A549 treated with GW870086 at 1 μM for 4 hours (cell line): Measurements from ENCODE around the gene FGF10. TPM values are rescaled to one million over a fixed set of nuclear protein-coding genes. Genes with fewer than 3 reads are reported as not detected.

Source experiments
- total RNA-seq: library from RNA; stranded (reverse); fragments of 200-300 nt; extraction: Qiagen RNA extraction; gene quantifications from 5 replicates; pipeline ENCODE4 v1.2.3, GENCODE V29; 2022; ENCODE audit warnings: low read depth

Gene FGF10
- not detected in 5 replicates for total RNA-seq

DNA sequence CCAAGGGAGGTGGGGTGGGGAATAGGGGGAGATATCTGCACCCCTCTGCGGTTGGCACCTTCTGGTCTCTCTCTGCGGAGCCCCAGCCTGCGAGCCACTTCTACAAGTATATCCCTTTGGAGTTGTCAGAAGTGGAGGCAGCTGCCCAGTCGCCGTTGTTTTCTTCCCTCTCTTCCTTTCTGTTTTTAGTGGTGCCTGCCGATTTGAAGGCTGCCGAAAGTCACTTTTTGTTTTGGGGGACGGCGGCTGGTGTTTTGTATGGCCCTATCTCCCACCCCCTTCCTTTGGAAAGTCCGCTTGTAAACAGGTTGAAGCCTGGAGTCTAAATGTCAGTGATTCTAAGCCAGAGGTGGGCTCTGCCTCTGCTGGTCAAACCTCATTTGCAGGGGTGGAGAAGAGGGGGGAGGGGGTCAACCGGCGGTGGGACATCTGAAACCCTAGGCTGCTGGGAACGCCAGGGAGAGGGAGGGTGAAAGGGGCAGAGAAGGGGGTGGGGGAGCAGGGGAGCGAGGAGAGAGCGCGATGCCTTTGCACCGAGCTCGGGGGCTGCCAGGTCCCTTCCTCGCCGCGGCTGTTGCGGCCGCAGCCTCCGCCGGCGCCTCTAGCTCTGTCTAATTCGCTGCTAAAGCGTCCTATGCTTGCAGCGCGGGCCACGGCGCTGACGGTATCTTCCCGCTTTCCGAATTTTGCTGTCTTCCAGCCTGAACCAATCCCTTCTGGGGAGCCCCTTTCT is at the start of gene FGF10:
FGF10 (minus strand) TSS at position 331 of the 733 bp plus-strand sequence. CDS start 738 bp downstream, outside the sequence.

